ENCODE measurements around the gene PRKG1. TPM values are rescaled to one million over a fixed set of nuclear protein-coding genes. Genes with fewer than 3 reads are reported as not detected.
A peak's percentile ranks its signal among the peaks of the same experiment; 100 is the strongest.

PRKG1 gene
- total and polyA plus RNA-seq, 2 experiments from 2014 or later, result 10.7 to 21.8 TPM

GRCh38 chr10:52258799-52259425, 1184.6 kb downstream of the PRKG1 start:
- TF ChIP-seq EZH2 (IDR thresholded peaks at IDR 0.05; ENCODE audit: insufficient read depth, poor library complexity, severe bottlenecking), result no peak
- no peak for TF ChIP-seq EZH2phosphoT487 (IDR thresholded peaks at IDR 0.05; ENCODE audit: insufficient read depth, low read depth)
- Histone ChIP-seq H3K4me3 (no peak overlapping the region), H3F3A (ENCODE audit: insufficient read depth) (no peaks in the 10 kb centered on the region), H3K9me2 (ENCODE audit: insufficient read depth) (no peaks in the 10 kb centered on the region), H3K27me3 (replicated peaks; ENCODE audit: insufficient read depth) (no peaks in the 10 kb centered on the region), H3K27ac (no peak overlapping the region), H3K9me3 (ENCODE audit: low read depth) (no peaks in the 10 kb centered on the region), H3K79me2 (ENCODE audit: insufficient read depth) (no peaks in the 10 kb centered on the region), H3K4me1 (ENCODE audit: insufficient read depth) (peaks cover 9% of the 10 kb centered on the region), H3K4me2 (ENCODE audit: unreplicated experiment) (no peak overlapping the region), H3K9ac (no peak overlapping the region), H2AFZ (no peak overlapping the region), H3K36me3 (ENCODE audit: low read depth) (no peaks in the 10 kb centered on the region), H4K20me1 (ENCODE audit: insufficient read depth) (no peaks in the 10 kb centered on the region)
- WGBS, 2 experiments (ENCODE audit: low coverage in 1 of 2, low lambda C conversion rate in 2 of 2, missing lambda C conversion rate in 2 of 2), result 94 to 100% methylated on average over 1 of the region's 1 CpG
- in situ Hi-C loops (cut with MboI), result no loop called here
- DNase-seq, result peak; percentile 4

- H3K4me2 ChIP-seq (ENCODE audit: unreplicated experiment), result no peak overlapping the region
- TF ChIP-seq EZH2 (IDR thresholded peaks at IDR 0.05; ENCODE audit: insufficient read depth, poor library complexity, severe bottlenecking) (no peak), EZH2phosphoT487 (IDR thresholded peaks at IDR 0.05; ENCODE audit: insufficient read depth, low read depth) (no peak)
- no peak overlapping the region for H3K9ac ChIP-seq
- H3K4me3 ChIP-seq, result no peak overlapping the region
- H3K27ac ChIP-seq, result no peak overlapping the region
- in situ Hi-C loops (cut with MboI), result no loop called here
- WGBS, 2 experiments (ENCODE audit: low coverage in 1 of 2, low lambda C conversion rate in 2 of 2, missing lambda C conversion rate in 2 of 2), result 86 to 87% methylated on average over 2 of the region's 2 CpGs
- no peaks in the 10 kb centered on the region for H3F3A ChIP-seq (ENCODE audit: insufficient read depth)
- H4K20me1 ChIP-seq (ENCODE audit: insufficient read depth), result no peaks in the 10 kb centered on the region
- H3K9me3 ChIP-seq (ENCODE audit: low read depth), result no peaks in the 10 kb centered on the region
- no peaks in the 10 kb centered on the region for H3K79me2 ChIP-seq (ENCODE audit: insufficient read depth)
- H3K4me1 ChIP-seq (ENCODE audit: insufficient read depth), result peaks cover 9% of the 10 kb centered on the region
- H2AFZ ChIP-seq, result no peak overlapping the region
- H3K9me2 ChIP-seq (ENCODE audit: insufficient read depth), result no peaks in the 10 kb centered on the region
- no peaks in the 10 kb centered on the region for H3K36me3 ChIP-seq (ENCODE audit: low read depth)
- H3K27me3 ChIP-seq (replicated peaks; ENCODE audit: insufficient read depth), result no peaks in the 10 kb centered on the region
- DNase-seq, result no peak
Measured at GRCh38 chr10:52259426-52259812, 1185.1 kb downstream of the PRKG1 start.

- Histone ChIP-seq H3K4me1 (ENCODE audit: insufficient read depth) (peaks cover 9% of the 10 kb centered on the region), H3K27ac (no peak overlapping the region), H3K9me2 (ENCODE audit: insufficient read depth) (no peaks in the 10 kb centered on the region), H3K9ac (no peak overlapping the region), H3K4me3 (no peak overlapping the region), H3K36me3 (ENCODE audit: low read depth) (no peaks in the 10 kb centered on the region), H2AFZ (no peak overlapping the region), H3F3A (ENCODE audit: insufficient read depth) (no peaks in the 10 kb centered on the region), H3K27me3 (replicated peaks; ENCODE audit: insufficient read depth) (no peaks in the 10 kb centered on the region), H4K20me1 (ENCODE audit: insufficient read depth) (no peaks in the 10 kb centered on the region), H3K4me2 (ENCODE audit: unreplicated experiment) (no peak overlapping the region), H3K9me3 (ENCODE audit: low read depth) (no peaks in the 10 kb centered on the region), H3K79me2 (ENCODE audit: insufficient read depth) (no peaks in the 10 kb centered on the region)
- DNase-seq, result no peak
- in situ Hi-C loops (cut with MboI), result no loop called here
- 95 to 100% methylated on average over 1 of the region's 1 CpG for WGBS, 2 experiments (ENCODE audit: low coverage in 1 of 2, low lambda C conversion rate in 2 of 2, missing lambda C conversion rate in 2 of 2)
- TF ChIP-seq EZH2phosphoT487 (IDR thresholded peaks at IDR 0.05; ENCODE audit: insufficient read depth, low read depth) (no peak), EZH2 (IDR thresholded peaks at IDR 0.05; ENCODE audit: insufficient read depth, poor library complexity, severe bottlenecking) (no peak)
Measured at GRCh38 chr10:52261362-52261761, 1187.1 kb downstream of the PRKG1 start.

GRCh38 chr10:52265131-52265926, 1191.0 kb downstream of the PRKG1 start:
- Histone ChIP-seq H3K27me3 (replicated peaks; ENCODE audit: insufficient read depth) (no peaks in the 10 kb centered on the region), H3K9ac (no peak overlapping the region), H4K20me1 (ENCODE audit: insufficient read depth) (no peaks in the 10 kb centered on the region), H2AFZ (no peak overlapping the region), H3K36me3 (ENCODE audit: low read depth) (no peaks in the 10 kb centered on the region), H3K27ac (no peak overlapping the region), H3F3A (ENCODE audit: insufficient read depth) (no peaks in the 10 kb centered on the region), H3K79me2 (ENCODE audit: insufficient read depth) (no peaks in the 10 kb centered on the region), H3K9me2 (ENCODE audit: insufficient read depth) (no peaks in the 10 kb centered on the region), H3K4me2 (ENCODE audit: unreplicated experiment) (no peak overlapping the region), H3K9me3 (ENCODE audit: low read depth) (no peaks in the 10 kb centered on the region), H3K4me1 (ENCODE audit: insufficient read depth) (no peaks in the 10 kb centered on the region), H3K4me3 (no peak overlapping the region)
- WGBS, 2 experiments (ENCODE audit: low coverage in 1 of 2, low lambda C conversion rate in 2 of 2, missing lambda C conversion rate in 2 of 2), result 73 to 79% methylated on average over 3 of the region's 3 CpGs
- in situ Hi-C loops (cut with MboI), result no loop called here
- DNase-seq, result no peak
- no peak for TF ChIP-seq EZH2 (IDR thresholded peaks at IDR 0.05; ENCODE audit: insufficient read depth, poor library complexity, severe bottlenecking)
- TF ChIP-seq EZH2phosphoT487 (IDR thresholded peaks at IDR 0.05; ENCODE audit: insufficient read depth, low read depth), result no peak

Measured in GM23248 (cell line).